Measurements from ENCODE around the gene VPS11. TPM values are rescaled to one million over a fixed set of nuclear protein-coding genes. Genes with fewer than 3 reads are reported as not detected.

Gene VPS11
- total and polyA plus RNA-seq, 10 of the 15 experiments (the other 5 are each of a cell fraction or from before 2014, with no cell fraction given), result 15.8 to 26.4 (median 24.5) TPM

DNA sequence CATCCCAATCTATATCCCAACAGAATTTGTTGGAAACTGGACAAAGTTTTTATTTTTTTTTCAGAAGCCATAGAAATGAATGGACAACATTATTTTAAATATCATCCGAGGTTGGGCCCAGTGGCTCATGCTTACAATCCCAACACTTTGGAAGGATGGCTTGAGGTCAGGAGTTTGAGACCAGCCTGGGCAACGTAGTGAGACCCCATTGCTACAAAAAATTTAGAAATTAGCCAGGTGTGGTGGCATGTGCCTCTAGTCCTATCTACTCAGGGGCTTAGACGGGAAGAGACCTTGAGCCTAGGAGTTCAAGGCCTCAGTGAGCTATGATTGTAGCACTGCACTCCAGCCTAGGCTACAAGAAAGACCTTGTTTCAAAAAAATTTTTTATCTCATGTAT is 32.8 kb upstream of the VPS11 start (continued):
- TF ChIP-seq, protein P1, sequence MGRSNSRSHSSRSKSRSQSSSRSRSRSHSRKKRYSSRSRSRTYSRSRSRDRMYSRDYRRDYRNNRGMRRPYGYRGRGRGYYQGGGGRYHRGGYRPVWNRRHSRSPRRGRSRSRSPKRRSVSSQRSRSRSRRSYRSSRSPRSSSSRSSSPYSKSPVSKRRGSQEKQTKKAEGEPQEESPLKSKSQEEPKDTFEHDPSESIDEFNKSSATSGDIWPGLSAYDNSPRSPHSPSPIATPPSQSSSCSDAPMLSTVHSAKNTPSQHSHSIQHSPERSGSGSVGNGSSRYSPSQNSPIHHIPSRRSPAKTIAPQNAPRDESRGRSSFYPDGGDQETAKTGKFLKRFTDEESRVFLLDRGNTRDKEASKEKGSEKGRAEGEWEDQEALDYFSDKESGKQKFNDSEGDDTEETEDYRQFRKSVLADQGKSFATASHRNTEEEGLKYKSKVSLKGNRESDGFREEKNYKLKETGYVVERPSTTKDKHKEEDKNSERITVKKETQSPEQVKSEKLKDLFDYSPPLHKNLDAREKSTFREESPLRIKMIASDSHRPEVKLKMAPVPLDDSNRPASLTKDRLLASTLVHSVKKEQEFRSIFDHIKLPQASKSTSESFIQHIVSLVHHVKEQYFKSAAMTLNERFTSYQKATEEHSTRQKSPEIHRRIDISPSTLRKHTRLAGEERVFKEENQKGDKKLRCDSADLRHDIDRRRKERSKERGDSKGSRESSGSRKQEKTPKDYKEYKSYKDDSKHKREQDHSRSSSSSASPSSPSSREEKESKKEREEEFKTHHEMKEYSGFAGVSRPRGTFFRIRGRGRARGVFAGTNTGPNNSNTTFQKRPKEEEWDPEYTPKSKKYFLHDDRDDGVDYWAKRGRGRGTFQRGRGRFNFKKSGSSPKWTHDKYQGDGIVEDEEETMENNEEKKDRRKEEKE (IDR thresholded peaks at IDR 0.05), result no peak

GRCh38 chr11:119038884-119039283 is 28.7 kb upstream of the VPS11 start:
- SMC1A ChIA-PET (ENCODE audit: uncharacterized antibody, unreplicated experiment), result interaction anchor here (0.6 to 1.1 kb wide), 4 partner anchors 13 to 128 kb away, joined by 3 to 4 read pairs (median 3); partner anchors contain the start of gene VPS11
- no peak overlapping the region for H3K4me2 ChIP-seq (ENCODE audit: control insufficient read depth, insufficient read depth)
- RAD21 ChIA-PET (ENCODE audit: unreplicated experiment), result interaction anchor here (1.5 kb wide), 1 partner anchor 13 kb away, joined by 3 read pairs; no protein-coding TSS in a partner anchor
- WGBS (ENCODE audit: insufficient coverage, insufficient replicate concordance, low lambda C conversion rate, missing lambda C conversion rate), result 80% methylated on average over 5 of the region's 5 CpGs
- DNase-seq (ENCODE audit: low read depth, low spot score) (no peak), ATAC-seq (no peak), FAIRE-seq (no peak)
- H3K9me3 ChIP-seq (replicated peaks; ENCODE audit: control insufficient read depth, insufficient read depth, low read length), result no peaks in the 10 kb centered on the region
- no peak overlapping the region for H2AFZ ChIP-seq (ENCODE audit: control insufficient read depth, low read depth, low read length)
- POLR2A ChIA-PET, result interaction anchor here (0.5 to 1.9 kb wide), 2 partner anchors 12 to 22 kb away, joined by 3 to 7 read pairs; no protein-coding TSS in a partner anchor
- no peaks in the 10 kb centered on the region for H3K4me1 ChIP-seq (ENCODE audit: control insufficient read depth, insufficient read depth, low read length)
- no peak overlapping the region for H3K4me3 ChIP-seq
- CTCF ChIA-PET, result interaction anchor here (0.5 to 0.9 kb wide), 2 partner anchors 18 to 28 kb away, joined by 3 read pairs; no protein-coding TSS in a partner anchor
- in situ Hi-C loops (cut with MboI), result no loop called here
- TF ChIP-seq ZBTB33 (IDR thresholded peaks at IDR 0.05), result no peak
- no peak for TF ChIP-seq NFIC (IDR thresholded peaks at IDR 0.05; ENCODE audit: low read depth, low read length)
- no peak for TF ChIP-seq KDM1A (IDR thresholded peaks at IDR 0.05; ENCODE audit: borderline replicate concordance)
- no peak for TF ChIP-seq RB1 (IDR thresholded peaks at IDR 0.05; ENCODE audit: borderline replicate concordance)
- no peak for TF ChIP-seq JUNB (IDR thresholded peaks at IDR 0.05)
- no peak for TF ChIP-seq HDAC2 (IDR thresholded peaks at IDR 0.05)
- TF ChIP-seq SP1 (IDR thresholded peaks at IDR 0.05; ENCODE audit: low read depth, low read length), result no peak
- no peak for TF ChIP-seq CHD2 (IDR thresholded peaks at IDR 0.05; ENCODE audit: borderline replicate concordance, low read depth, low read length)
- no peak for TF ChIP-seq MTA3 (IDR thresholded peaks at IDR 0.05; ENCODE audit: borderline replicate concordance, low read length)
- TF ChIP-seq IRF4 (IDR thresholded peaks at IDR 0.05; ENCODE audit: low read depth, low read length), result no peak
- TF ChIP-seq NFYA (IDR thresholded peaks at IDR 0.05; ENCODE audit: borderline replicate concordance, low read depth, low read length), result no peak
- TF ChIP-seq EP300 (IDR thresholded peaks at IDR 0.05; ENCODE audit: borderline replicate concordance in 1 of 2, control insufficient read depth in 1 of 2, low read depth in 2 of 2, low read length in 2 of 2), result no peak
- TF ChIP-seq SIX5 (IDR thresholded peaks at IDR 0.05; ENCODE audit: low read depth, low read length, severe bottlenecking), result no peak
- TF ChIP-seq CHD4 (IDR thresholded peaks at IDR 0.05), result no peak
- TF ChIP-seq GABPA (IDR thresholded peaks at IDR 0.05; ENCODE audit: low read depth), result no peak
- TF ChIP-seq, protein P2, sequence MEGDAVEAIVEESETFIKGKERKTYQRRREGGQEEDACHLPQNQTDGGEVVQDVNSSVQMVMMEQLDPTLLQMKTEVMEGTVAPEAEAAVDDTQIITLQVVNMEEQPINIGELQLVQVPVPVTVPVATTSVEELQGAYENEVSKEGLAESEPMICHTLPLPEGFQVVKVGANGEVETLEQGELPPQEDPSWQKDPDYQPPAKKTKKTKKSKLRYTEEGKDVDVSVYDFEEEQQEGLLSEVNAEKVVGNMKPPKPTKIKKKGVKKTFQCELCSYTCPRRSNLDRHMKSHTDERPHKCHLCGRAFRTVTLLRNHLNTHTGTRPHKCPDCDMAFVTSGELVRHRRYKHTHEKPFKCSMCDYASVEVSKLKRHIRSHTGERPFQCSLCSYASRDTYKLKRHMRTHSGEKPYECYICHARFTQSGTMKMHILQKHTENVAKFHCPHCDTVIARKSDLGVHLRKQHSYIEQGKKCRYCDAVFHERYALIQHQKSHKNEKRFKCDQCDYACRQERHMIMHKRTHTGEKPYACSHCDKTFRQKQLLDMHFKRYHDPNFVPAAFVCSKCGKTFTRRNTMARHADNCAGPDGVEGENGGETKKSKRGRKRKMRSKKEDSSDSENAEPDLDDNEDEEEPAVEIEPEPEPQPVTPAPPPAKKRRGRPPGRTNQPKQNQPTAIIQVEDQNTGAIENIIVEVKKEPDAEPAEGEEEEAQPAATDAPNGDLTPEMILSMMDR (IDR thresholded peaks at IDR 0.05 in 2 of 3, conservative IDR thresholded peaks at IDR 0.05 in 1 of 3; ENCODE audit: control insufficient read depth in 2 of 3, extremely low read depth in 1 of 3, insufficient read depth in 1 of 3, low read depth in 3 of 3, low read length in 3 of 3), result no peak
- no peak overlapping the region for H3K27ac ChIP-seq (ENCODE audit: control insufficient read depth, insufficient read depth)
- H3K79me2 ChIP-seq (ENCODE audit: control insufficient read depth, insufficient read depth, low read length), result no peaks in the 10 kb centered on the region
- no TSS peak for BruUV-seq (replicated peaks)
- no peaks in the 10 kb centered on the region for H4K20me1 ChIP-seq (ENCODE audit: control insufficient read depth, insufficient read depth)
- intact Hi-C loops (cut with micrococcal nuclease; ENCODE audit: unreplicated experiment), result no loop called here
- no peaks in the 10 kb centered on the region for H3K36me3 ChIP-seq (ENCODE audit: control insufficient read depth in 2 of 2, insufficient read depth in 2 of 2, low read length in 1 of 2)
- H3K9ac ChIP-seq (ENCODE audit: control insufficient read depth, insufficient read depth, low read length), result no peak overlapping the region
- no peaks in the 10 kb centered on the region for H3K27me3 ChIP-seq (replicated peaks in 1 of 2; ENCODE audit: control insufficient read depth in 2 of 2, insufficient read depth in 2 of 2, low read length in 1 of 2)

Measured in GM12878 (cell line).